WI38 (cell line): Measurements from ENCODE around the gene DNAH1.

ENCODE experiments used
- H3K4me3 ChIP-seq: 2 replicates; pipeline ENCODE4 v1.5.1; 2011; ENCODE audit warnings: low read depth, mild to moderate bottlenecking, control low read depth, low read length
- TF ChIP-seq, protein P1 (sequence below): IDR thresholded peaks from 2 replicates; pipeline ENCODE4 v1.5.1; 2012; ENCODE audit warnings: low read depth, mild to moderate bottlenecking, control low read depth, low read length

The DNAH1 gene

GRCh38 chr3:52398670-52399081, 82.6 kb downstream of the DNAH1 start:
- H3K4me3 ChIP-seq = no peak overlapping the region
- TF ChIP-seq, protein P1, sequence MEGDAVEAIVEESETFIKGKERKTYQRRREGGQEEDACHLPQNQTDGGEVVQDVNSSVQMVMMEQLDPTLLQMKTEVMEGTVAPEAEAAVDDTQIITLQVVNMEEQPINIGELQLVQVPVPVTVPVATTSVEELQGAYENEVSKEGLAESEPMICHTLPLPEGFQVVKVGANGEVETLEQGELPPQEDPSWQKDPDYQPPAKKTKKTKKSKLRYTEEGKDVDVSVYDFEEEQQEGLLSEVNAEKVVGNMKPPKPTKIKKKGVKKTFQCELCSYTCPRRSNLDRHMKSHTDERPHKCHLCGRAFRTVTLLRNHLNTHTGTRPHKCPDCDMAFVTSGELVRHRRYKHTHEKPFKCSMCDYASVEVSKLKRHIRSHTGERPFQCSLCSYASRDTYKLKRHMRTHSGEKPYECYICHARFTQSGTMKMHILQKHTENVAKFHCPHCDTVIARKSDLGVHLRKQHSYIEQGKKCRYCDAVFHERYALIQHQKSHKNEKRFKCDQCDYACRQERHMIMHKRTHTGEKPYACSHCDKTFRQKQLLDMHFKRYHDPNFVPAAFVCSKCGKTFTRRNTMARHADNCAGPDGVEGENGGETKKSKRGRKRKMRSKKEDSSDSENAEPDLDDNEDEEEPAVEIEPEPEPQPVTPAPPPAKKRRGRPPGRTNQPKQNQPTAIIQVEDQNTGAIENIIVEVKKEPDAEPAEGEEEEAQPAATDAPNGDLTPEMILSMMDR = no peak

- no peak overlapping the region for H3K4me3 ChIP-seq
- TF ChIP-seq, protein P1 = no peak
These were observed 83.0 kb downstream of the DNAH1 start for GRCh38 chr3:52399131-52399530.

DNA sequence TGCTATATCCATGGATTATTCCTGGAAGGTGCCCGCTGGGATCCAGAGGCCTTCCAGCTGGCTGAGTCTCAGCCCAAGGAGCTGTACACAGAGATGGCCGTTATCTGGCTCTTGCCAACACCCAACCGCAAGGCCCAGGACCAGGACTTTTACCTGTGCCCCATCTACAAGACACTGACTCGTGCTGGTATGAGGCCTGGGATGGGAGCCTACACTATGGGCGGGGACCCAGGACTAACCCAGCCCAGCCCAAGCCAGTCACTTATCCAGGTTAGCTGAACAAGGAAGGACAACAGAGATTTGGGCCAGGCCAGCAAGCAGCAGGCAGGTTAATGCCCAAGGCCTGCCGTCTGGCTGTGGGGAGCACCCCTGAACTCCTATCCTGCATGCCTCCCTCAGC, 83.5 kb downstream of the DNAH1 start:
- TF ChIP-seq, protein P1 = no peak

GRCh38 chr3:52400275-52400793, 84.2 kb downstream of the DNAH1 start:
- no peak overlapping the region for H3K4me3 ChIP-seq
- TF ChIP-seq, protein P1 = no peak

More for the DNA sequence above, 83.5 kb downstream of the DNAH1 start:
- no peak overlapping the region for H3K4me3 ChIP-seq

GRCh38 chr3:52401021-52401420, 84.9 kb downstream of the DNAH1 start:
- TF ChIP-seq, protein P1 = no peak
- no peak overlapping the region for H3K4me3 ChIP-seq

- TF ChIP-seq, protein P1 = no peak
- H3K4me3 ChIP-seq = no peak overlapping the region
These were observed 85.4 kb downstream of the DNAH1 start for GRCh38 chr3:52401551-52401950.

DNA sequence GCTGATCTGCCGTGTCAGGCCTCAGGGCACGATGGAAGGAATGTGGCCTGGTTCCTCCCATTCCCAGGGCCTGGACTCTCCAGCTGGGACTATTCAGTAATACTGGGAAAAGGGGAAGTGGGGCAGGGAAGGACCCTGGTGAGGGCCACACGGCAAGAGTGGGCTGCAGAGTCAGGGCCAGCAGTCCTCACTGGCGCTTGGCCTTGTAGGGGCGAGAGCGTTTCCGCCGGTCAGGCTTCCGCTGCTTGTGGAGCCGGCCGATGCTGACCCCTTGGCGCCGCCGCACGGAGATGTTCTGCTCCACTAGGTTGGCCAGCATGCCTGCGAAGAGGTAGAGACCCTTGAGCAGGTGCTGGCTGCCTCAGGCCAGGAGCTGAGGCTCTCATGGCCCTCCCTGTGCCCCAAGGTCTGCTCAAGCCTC, 86.0 kb downstream of the DNAH1 start:
- H3K4me3 ChIP-seq = no peak overlapping the region
- TF ChIP-seq, protein P1 = no peak
